ENCODE data around the gene CMIP.

DNA sequence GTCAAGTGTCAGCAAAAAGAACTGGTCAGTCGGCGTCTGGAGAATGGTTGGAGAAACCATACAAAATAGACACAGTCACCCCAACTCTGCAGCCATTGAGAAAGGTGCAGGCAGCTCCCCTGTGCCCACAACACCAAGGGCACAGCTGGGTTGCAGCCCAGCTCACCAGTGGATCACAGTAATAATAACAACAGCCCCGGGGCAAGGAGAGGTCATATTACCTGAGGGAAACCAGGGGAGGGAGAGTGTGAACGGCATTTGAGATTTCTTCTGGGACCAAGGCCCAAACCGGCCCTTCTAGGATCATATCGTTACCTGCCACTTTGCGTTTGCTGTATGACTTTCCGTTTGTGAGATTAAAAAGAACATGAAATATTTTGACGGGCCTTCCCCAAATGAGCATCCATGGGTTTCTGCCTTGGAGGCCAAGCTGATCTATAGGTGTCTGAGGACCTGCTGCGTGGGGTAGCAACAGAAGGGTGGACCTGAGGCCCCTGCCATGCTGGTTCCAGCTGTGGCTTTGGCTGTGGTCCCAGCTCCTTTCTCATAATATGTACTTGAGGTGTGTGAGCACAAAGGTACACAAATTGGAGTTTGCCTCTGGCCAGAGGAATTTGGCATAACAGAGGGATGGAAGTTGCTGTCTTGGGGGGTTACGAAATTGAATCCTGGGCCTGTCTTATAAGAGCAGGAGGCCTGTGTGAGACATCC is 154.6 kb downstream of the CMIP start:
- TF ChIP-seq POLR2A (IDR thresholded peaks at IDR 0.05): no peak
- TF ChIP-seq, protein P1, sequence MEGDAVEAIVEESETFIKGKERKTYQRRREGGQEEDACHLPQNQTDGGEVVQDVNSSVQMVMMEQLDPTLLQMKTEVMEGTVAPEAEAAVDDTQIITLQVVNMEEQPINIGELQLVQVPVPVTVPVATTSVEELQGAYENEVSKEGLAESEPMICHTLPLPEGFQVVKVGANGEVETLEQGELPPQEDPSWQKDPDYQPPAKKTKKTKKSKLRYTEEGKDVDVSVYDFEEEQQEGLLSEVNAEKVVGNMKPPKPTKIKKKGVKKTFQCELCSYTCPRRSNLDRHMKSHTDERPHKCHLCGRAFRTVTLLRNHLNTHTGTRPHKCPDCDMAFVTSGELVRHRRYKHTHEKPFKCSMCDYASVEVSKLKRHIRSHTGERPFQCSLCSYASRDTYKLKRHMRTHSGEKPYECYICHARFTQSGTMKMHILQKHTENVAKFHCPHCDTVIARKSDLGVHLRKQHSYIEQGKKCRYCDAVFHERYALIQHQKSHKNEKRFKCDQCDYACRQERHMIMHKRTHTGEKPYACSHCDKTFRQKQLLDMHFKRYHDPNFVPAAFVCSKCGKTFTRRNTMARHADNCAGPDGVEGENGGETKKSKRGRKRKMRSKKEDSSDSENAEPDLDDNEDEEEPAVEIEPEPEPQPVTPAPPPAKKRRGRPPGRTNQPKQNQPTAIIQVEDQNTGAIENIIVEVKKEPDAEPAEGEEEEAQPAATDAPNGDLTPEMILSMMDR (IDR thresholded peaks at IDR 0.05): no peak

Data from prostate gland (tissue), 2 donors.